ENCODE measurements around the gene PRMT5.
"Not testable (repeated sequence)": the region's sequence is repeated elsewhere in the genome, so short reads cannot be mapped to it uniquely, and the experiment has no call there.

PRMT5 gene

DNA sequence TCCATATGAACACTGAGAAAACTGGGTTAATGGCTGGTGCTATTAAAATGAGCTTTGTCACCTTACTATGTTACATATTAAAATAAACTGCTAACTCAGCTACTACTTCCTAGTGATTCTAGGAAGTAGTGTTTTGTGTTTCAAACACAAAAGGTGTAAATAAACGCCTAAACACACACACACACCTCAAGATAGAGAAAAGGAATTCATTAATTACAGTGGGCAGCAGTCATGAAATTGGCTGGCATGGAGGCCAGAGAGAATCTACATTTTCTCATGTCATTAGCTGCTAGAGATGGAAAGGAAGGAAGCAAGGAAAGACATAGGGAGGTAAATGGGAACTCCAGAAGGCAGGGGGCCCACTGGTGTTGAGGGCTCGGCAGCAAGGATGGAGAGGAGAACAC lies 787 bp upstream of the PRMT5 start:
- no peak for DNase-seq

DNA sequence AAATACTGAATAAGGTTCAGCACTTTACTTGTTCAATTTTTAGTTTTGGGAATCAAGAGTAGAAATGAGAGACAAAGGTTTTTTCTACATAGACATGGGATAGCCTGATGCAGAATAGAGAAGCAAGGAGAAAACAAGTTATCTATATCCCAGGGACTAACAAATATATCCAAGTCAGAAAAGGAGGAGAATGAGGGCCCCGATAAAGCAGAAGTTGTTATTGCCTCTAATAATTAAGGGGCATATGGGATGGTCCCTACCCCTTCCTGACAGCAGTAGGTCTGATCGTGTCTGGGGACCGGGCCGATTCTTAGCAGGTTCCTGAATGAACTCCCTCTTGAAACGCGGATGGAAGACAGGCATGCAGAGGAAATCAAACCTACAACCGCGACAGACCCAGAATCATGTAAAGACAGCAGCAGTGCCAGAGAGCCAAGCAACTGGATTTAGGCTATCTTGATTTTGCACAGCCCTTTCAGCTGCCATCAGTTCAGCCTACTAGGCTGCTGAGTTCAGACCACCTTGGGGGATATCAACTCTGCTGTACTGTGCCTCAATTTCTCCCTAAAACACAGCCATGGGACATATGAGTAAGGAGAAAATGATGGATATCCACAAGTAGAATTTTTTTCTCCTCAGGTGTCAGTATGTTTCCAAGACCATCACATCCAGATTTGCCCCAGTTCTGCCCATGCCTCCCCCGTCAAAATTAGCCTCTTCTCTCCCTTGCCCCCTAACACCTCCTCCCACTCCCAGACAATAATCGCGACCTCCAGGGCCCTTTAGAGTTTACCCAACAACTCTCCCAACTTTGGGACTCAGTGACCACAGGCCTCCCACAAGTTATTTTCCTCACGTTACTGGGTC lies 706 bp downstream of the PRMT5 start:
- DNase-seq: no peak

- DNase-seq: no peak
These were observed 2.9 kb downstream of the PRMT5 start for GRCh38 chr14:22926316-22926715.

DNA sequence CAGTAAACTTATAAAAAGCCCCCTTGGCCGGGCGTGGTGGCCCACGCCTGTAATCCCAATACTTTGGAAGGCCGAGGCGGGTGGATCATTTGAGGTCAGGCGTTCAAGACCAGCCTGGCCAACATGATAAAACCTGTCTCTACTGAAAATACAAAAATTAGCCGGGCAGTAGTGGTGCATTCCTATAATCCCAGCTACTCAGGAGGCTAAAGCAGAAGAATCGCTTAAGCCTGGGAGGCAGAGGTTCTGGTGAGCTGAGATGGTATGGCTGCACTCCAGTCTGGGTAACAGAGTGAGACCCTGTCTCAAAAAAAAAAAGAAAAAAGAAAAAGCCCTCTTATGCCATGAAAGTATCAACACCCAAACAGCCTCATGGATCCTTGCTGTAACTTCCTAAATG lies 3.7 kb downstream of the PRMT5 start:
- no peak for DNase-seq

- DNase-seq: no peak
These were observed 5.4 kb downstream of the PRMT5 start for GRCh38 chr14:22923746-22924145.

DNA sequence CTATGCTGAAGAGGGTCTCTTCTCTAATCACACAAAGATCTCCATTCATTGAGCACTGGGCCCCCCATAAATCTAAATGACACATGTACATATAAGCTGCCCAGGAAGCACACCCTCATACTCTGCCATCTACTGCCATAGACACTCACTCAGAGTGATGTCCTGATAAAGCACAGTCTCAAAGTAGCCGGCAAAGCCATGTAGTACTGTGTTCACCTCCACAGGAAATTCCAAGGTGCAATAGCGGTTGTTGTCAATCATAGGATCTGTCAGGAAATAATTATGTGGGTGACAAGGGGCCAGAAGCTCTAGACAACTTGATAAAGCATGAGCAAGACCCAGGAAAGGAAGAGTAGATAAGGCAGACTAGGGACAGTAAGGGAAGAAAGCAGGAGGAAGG lies 6.9 kb downstream of the PRMT5 start:
- DNase-seq: no peak

- DNase-seq: no peak
These were observed 8.5 kb downstream of the PRMT5 start for GRCh38 chr14:22920697-22921096.

- DNase-seq: no peak
These were observed 9.6 kb downstream of the PRMT5 start for GRCh38 chr14:22919601-22919921.

DNA sequence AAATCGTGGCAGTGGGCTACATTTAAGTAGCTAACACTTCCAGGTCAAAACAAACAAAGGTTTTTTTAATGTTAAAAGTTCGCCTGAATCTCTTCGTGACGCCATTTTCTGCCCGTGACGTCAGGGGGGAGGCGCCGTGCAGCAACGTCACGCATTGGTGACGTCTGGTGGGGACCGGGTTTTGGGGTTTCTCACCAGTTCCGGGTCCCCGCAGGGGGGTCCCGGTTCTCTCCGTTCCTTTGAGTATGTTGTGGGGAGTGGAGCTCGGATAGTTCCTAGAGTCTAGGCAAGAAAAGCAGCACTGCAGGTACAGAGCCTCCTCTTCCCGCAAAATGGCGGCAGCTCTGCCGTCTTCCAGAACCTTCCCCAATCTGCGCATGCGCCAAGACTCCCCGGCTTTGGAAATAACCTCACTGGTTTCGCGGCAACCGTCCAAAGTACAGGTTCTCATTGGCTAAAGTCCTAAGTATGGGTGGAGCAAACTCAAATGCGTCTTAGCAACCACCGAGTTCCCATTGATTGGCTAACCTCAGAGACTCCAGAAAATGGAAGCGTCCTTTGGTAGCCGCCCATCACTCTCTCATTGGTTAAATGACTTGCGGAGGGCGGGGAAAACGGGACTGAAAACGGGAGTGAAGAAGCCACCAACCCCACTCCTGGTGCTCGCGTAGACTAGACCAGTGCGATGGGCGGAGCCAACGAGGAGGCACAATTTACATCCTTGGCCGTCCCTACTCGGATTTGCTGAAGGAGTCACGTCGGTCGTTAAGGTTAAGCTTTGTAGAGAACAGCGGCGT lies 10.2 kb downstream of the PRMT5 start, which contains the start of gene RBM23:
RBM23 (minus strand) TSS at position 346 of the 797 bp plus-strand sequence.
- peak; percentile 100 for DNase-seq

- no peak for DNase-seq
These were observed 13.2 kb downstream of the PRMT5 start for GRCh38 chr14:22915886-22916521.

DNA sequence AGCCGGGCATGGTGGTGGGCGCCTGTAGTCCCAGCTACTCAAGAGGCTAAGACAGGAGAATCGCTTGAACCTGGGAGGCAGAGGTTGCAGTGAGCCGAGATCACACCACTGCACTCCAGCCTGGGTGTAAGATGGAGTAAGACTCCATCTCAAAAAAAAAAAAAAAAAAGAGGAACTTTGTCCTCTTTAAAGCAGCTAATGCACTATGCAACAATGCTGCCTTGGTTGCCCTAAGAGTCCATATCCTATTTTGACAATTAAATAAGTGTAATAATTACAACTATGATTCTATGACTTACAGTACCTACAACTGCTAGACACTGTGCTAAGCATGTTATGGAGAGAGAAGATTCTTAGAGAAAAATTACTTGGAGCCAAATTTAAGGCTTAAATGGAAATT lies 14.3 kb downstream of the PRMT5 start:
- not testable (repeated sequence) for DNase-seq

DNA sequence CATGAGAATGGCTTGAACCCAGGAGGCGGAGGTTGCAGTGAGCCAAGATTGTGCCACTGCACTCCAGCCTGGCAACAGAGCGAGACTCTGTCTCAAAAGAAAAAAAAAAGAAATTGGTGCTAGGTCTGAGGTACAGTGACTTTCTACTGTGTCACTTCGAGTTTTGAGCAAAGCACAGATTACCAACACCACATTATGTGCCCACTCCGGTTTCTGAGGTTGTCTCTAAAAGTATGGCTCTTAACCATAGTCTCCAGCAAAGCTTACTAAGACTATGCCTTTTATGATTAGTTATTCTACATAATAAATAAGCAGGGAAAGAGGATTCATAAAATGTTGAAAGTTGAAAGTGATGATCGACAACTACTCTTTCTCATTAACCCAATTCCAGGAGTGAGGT lies 18.3 kb downstream of the PRMT5 start:
- DNase-seq: no peak

DNA sequence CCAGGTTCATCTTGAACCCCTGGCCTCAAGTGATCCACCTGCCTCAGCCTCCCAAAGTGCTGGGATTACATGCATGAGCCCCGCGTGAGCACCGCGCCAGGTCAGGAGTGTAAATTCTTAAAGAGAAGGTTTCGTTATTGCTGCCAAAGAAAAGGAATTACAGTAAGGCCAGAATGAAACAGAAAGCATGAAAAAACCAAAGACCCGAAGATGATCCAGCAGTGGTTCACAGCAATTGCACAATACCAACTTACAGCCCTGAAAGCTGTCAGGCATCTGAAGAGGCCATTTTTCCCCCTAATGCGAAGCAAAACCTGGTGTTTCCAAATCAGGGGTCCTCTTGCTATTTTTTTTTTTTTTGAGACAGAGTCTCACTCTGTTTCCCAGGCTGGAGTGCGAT lies 20.6 kb downstream of the PRMT5 start:
- DNase-seq: no peak

- DNase-seq: no peak
These were observed 21.7 kb downstream of the PRMT5 start for GRCh38 chr14:22907429-22907828.

DNA sequence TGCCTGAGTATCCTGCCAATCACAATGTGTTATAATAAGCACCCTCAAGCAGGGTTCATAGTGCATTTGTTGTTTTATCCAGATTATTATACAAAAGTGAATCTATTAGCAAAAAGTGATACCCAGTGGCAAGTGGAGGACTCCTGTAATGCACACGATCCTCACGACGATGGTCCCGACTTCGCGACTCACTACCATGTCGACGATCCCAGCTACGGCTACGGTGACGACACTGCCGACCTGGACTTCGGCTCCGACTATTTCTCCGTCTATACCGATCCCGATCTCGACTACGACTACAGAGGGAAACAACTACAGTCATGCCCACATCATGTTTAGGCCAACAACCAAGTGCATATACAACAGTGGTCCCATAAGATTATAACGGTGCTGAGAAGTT lies 23.1 kb downstream of the PRMT5 start:
- no peak for DNase-seq

DNA sequence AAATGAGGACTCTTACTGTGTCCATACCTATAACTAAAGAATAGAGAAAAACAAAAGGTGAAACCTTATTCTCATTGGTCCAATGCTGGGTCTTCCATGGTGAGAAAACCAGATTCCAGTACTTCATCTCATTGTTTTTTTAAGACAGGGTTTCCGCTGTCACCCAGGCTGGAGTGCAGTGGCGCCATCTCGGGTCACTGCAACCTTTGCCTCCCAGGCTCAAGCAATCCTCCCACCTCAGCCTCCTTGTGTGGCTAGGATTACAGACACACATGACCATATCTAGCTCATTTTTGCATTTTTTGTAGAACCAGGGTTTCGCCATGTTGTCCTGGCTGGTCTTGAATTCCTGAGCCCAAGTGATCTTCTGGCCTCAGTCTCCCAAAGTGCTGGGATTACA lies 23.5 kb downstream of the PRMT5 start:
- DNase-seq: no peak

DNA sequence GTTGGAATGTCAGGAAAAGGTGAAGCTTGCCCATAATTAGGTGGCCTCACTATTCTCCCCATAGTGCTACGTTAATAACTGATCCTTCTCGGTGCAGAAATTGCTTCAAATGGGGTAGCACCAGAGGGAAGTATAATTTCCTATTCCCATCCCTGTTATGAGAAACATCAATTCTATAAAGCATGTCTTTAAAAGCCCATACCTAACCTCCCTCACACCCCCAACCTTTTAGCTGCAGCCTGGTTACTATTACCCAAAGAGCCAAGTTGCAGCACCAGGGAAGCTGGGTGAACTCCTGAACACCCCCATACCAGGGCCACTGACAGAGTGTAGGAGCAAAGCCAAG lies 25.5 kb downstream of the PRMT5 start:
- DNase-seq: no peak

- DNase-seq: no peak
These were observed 27.4 kb downstream of the PRMT5 start for GRCh38 chr14:22901799-22902198.

DNA sequence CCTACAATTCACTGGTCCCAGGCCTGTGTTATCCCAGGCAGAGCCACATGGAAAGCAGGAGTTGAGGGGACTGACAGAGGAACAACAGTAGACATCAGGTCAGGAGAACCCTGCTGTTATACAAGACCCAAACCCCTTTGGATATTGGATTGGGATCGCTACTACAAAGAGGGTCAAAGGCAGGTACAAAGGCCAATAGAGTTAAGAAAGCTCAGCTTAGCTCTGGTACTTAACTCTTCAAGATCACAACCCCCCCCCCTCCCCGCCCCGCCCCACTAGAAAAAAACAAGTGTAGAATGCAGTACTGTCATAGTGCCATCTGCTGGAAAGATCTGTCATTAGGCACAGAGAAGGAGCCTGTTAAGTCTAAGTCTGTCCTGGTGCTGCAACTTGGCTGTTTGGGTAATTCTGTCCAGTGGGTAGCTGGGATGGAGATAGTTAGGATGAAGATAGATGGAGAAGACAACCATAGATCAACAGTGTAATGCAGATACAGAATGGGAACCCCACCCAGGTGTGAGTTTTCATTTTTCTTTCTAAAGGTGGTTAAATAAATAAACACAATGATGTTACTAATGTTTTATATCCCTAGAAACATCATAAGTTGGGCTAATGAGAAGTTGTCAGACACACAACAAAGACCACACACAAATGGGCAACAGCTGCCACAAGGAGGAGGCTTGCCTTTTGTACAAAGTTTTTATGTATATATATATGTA lies 28.9 kb downstream of the PRMT5 start:
- peak; percentile 69 for DNase-seq

- DNase-seq: no peak
These were observed 30.7 kb downstream of the PRMT5 start for GRCh38 chr14:22898302-22899090.

DNA sequence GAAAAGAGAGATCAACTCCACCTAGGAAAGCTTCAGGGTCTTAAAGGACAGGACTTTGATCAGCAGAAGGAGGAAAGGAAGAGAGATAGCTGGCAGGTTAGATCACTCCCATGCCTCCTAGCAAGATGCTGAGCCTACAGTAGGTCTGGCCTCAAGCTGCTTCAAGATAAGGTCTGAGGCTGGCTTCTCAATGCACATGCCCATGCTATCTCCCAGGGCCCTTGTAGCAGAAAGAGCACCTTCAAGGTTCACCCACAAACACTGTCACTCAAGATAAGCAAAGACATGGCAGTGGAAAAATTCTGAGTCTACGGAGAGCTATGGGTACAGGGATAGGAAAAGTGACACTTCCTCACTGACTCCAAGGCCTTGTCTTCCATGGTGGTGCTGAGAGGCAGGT lies 31.8 kb downstream of the PRMT5 start:
- DNase-seq: no peak

GRCh38 chr14:22896760-22897159 lies 32.4 kb downstream of the PRMT5 start:
- DNase-seq: no peak

Measured in CD4-positive, alpha-beta T cell treated with Interleukin-4 for 4 hours (primary cell).